ENCODE data around the gene CRYBG2. TPM values are rescaled to one million over a fixed set of nuclear protein-coding genes. Genes with fewer than 3 reads are reported as not detected.

CRYBG2 gene
- total RNA-seq, 2 experiments from 2014 or later: 2.2 to 2.6 TPM

DNA sequence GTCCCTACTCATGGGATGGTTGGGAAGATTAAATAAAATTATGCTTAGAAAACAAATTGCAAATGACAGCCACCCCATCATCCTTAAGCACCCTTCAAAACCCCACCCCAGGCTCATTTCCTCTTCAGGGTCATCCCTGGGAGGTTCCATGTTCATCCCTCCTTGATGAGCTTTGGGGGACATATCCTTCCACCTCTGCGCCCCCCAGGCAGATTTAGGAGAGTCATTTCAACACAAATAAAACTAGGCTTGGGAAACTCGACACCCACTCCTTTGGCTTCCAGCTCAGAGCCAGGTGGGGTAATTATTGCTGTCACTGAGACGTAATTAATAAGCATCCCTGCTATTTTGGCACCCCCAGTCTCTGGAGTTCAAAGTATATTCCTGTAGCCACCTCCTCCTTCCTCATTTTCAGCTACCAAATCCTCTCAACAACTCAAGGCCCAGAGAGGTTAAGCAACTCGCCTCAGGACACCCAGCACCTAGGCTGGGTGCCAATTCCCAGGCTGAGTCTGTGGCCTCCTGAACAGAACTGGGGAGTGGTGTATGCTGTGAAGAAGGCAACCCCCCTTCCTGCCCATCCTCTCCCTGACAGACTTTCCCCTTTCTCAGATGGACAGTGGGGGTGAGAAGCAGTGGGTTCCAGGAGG is 595 bp downstream of the CRYBG2 start:
- POLR2A ChIA-PET: no interaction called here

DNA sequence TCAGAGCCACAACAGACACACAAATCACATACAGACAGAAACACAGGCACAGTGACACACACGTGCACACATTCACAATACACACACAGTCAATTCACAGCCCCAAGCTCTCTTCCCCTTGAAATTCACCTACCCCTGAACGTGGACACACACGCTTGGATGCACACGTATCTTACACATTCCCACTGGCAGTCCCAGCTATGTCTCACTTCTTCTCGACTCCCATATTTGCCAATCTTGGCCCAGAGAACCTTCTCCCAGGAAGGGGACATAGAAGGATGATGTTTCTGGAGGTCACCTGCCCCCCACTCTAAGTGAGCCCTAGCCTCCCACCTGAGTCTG is 1.6 kb downstream of the CRYBG2 start:
- H3K4me1 Mint-ChIP-seq: peaks cover 7% of the 10 kb centered on the region
- H3K9me3 Mint-ChIP-seq: no peaks in the 10 kb centered on the region
- H3K27ac Mint-ChIP-seq: no peak overlapping the region
- DNase-seq: no peak
- POLR2A ChIA-PET: no interaction called here
- no peaks in the 10 kb centered on the region for H3K27me3 Mint-ChIP-seq
- CTCF ChIA-PET: interaction anchor here (1.1 to 3.4 kb wide), 4 partner anchors 12 to 42 kb away, joined by 4 to 15 read pairs (median 8); no protein-coding TSS in a partner anchor
- no peak overlapping the region for H3K4me3 Mint-ChIP-seq
- H3K36me3 Mint-ChIP-seq (ENCODE audit: low read depth): no peaks in the 10 kb centered on the region

More for the DNA sequence above, 595 bp downstream of the CRYBG2 start:
- Mint-ChIP-seq H3K27me3 (no peaks in the 10 kb centered on the region), H3K36me3 (ENCODE audit: low read depth) (no peaks in the 10 kb centered on the region), H3K27ac (no peak overlapping the region), H3K9me3 (no peaks in the 10 kb centered on the region), H3K4me3 (no peak overlapping the region), H3K4me1 (peaks cover 12% of the 10 kb centered on the region)
- CTCF ChIA-PET: interaction anchor here (0.5 to 3.4 kb wide), 5 partner anchors 9 to 323 kb away, joined by 3 to 15 read pairs (median 3); no protein-coding TSS in a partner anchor
- no peak for DNase-seq

DNA sequence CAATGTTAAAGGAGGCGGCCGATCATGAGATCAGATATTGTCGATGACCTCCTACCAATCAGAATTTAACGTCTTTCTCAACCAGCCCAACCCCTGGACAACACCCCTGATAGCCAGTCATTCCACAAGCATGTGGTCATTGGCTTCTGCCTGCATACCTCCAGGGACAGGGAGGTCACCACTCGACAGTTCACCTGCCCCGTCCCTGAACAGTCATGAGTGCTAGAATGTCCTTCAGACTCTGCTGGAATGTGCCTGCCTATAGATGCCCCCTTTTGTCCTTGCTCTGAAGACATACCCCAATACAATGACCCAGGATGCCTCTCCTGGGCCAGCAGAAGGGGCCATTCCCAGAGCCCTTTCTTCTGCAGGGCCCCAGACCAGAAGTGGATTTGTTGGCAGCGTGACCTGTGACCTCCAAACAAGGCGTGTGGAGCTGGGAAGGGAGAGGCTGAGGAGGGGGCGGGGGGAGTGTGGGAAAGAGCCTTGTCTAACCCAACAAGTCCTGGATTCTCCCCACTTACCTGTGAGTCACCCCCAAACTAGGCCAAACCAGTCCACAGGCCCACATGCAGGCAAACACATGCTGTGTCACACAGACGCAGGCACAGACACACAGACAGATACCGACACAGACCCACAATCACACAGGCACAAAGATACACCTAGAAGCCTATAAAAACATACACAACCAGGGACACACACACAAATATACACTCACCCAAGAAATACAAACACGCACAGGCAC is 2.2 kb downstream of the CRYBG2 start:
- POLR2A ChIA-PET: no interaction called here

DNA sequence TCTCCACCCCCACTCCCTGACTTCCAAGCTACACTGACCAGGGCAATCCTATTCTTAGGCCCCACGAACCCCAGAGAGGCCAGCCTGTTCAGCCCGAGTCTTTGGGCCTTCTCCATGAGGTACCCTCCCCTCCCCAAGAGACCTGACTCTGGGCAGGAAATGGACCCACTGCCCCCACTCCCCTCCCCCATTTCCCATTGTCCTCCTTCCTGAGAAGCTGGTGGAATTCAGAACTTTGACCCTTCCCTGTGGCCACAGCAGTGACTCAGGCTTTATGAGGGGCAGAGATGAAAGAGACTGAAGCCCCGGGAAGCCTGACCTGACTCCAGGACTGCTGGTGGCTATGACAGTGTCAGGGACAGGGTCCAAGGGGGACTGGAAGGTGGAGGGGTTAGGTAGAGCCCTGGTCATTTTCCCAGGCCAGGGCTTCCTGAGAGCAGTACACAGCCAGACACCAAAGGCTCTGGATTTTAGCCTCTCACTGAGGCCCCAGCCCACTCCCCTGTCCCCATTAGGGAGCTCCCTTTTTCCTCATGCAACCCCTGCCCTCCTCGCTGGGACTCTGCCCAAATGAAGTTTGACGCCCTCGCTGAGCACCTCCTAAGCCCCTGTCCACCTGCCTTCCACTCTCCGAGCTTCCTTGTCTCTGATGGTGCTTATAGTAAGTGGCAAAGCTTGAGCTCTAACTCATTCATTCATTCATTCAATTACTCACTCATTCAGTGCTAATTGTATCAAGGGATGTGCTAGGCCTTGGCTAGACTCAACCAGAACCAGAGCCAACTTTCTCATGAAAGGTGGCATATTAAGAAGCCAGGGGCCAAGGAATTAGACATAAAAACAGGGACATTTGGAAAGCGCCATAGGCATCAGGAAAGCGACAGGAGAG is 3.0 kb downstream of the CRYBG2 start:
- no peak overlapping the region for H3K27ac Mint-ChIP-seq
- POLR2A ChIA-PET: no interaction called here

More for the DNA sequence above, 2.2 kb downstream of the CRYBG2 start:
- no peaks in the 10 kb centered on the region for H3K36me3 Mint-ChIP-seq (ENCODE audit: low read depth)
- no peak for DNase-seq
- no peaks in the 10 kb centered on the region for H3K9me3 Mint-ChIP-seq
- CTCF ChIA-PET: interaction anchor here (1.1 to 3.4 kb wide), 4 partner anchors 12 to 67 kb away, joined by 3 to 15 read pairs (median 8); no protein-coding TSS in a partner anchor
- no peaks in the 10 kb centered on the region for H3K27me3 Mint-ChIP-seq
- H3K4me3 Mint-ChIP-seq: no peak overlapping the region
- no peak overlapping the region for H3K27ac Mint-ChIP-seq
- peaks cover 5% of the 10 kb centered on the region for H3K4me1 Mint-ChIP-seq

DNA sequence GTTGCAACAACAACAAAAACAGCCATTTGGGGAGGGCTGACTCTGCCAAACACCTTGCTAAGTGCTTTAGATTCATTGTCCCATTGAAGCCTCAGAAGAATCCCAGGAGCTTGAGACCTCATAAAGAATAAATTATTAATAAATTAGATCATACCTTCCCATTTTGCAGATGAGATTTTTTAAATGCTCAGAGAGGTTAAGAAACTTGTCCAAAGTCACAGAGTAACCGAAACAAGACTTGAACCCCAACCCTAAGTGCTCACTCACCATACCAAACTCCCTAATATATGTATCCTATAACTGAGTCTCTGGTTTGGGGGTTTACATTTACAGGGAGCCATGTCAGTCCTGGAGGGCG is 3.6 kb downstream of the CRYBG2 start:
- H3K36me3 Mint-ChIP-seq (ENCODE audit: low read depth): no peaks in the 10 kb centered on the region
- H3K27me3 Mint-ChIP-seq: no peaks in the 10 kb centered on the region
- no peaks in the 10 kb centered on the region for H3K4me1 Mint-ChIP-seq
- DNase-seq: no peak
- H3K27ac Mint-ChIP-seq: no peak overlapping the region
- ChIA-PET POLR2A (no interaction called here), CTCF (interaction anchor here (0.8 to 2.8 kb wide), 6 partner anchors 9 to 67 kb away, joined by 3 to 11 read pairs (median 5); no protein-coding TSS in a partner anchor)
- no peak overlapping the region for H3K4me3 Mint-ChIP-seq
- H3K9me3 Mint-ChIP-seq: no peaks in the 10 kb centered on the region

More for the DNA sequence above, 3.0 kb downstream of the CRYBG2 start:
- CTCF ChIA-PET: interaction anchor here (0.8 to 2.8 kb wide), 5 partner anchors 13 to 66 kb away, joined by 3 to 11 read pairs (median 4); no protein-coding TSS in a partner anchor
- no peak for DNase-seq
- Mint-ChIP-seq H3K36me3 (ENCODE audit: low read depth) (no peaks in the 10 kb centered on the region), H3K9me3 (no peaks in the 10 kb centered on the region), H3K4me1 (peaks cover 5% of the 10 kb centered on the region), H3K4me3 (no peak overlapping the region), H3K27me3 (no peaks in the 10 kb centered on the region)

DNA sequence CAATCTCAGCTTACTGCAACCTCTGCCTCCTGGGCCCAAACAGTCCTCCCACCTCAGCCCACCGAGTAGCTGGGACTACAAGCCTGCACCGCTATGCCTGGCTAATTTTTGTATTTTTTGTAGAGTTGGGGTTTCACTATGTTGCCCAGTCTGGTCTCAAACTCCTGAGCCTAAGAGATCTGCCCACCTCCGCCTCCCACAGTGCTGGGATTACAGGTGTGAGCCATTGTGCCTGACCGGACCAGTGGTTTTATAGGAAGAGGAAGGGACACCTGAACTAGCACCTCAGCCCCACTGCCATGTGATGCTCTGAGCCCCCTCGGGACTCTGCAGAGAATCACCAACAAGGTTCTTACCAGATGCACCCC is 4.1 kb downstream of the CRYBG2 start:
- Mint-ChIP-seq H3K4me3 (no peak overlapping the region), H3K9me3 (no peaks in the 10 kb centered on the region), H3K4me1 (no peaks in the 10 kb centered on the region), H3K27ac (no peak overlapping the region), H3K27me3 (no peaks in the 10 kb centered on the region), H3K36me3 (ENCODE audit: low read depth) (no peaks in the 10 kb centered on the region)
- ChIA-PET CTCF (interaction anchor here (1.5 to 2.8 kb wide), 4 partner anchors 9 to 46 kb away, joined by 5 to 11 read pairs (median 6); no protein-coding TSS in a partner anchor), POLR2A (no interaction called here)
- no peak for DNase-seq

DNA sequence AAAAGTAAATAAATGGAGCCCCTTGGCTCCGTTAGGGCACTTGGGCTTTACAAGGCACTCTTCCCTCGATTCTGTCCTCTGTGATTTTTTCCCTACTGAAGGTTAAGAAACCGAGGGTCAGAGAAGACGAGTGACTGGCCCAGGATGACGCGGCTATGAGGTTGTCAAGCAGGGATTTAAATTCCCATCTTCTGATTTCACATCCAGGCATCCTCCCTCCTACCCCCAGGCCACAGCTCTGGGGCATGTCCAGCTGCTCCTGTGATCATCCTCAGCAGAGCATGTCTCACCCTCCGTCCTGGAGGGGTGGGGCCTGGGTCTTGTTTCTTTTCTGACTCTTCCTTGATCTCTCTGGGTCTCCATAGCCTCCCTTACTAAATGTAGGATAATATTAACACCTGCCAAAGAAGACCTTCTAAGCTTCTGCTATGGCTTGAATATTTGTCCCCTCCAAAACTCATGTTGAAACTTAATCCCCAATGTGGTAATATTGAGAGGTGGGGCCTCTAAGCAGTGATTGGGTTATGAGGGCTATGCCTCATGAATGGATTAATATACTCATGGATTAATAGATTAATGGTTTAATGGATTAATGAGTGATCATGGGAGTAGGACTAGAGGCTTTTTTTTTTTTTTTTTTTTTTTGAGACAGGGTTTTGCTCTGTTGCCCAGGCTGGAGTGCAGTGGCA is 4.6 kb downstream of the CRYBG2 start:
- no peaks in the 10 kb centered on the region for H3K36me3 Mint-ChIP-seq (ENCODE audit: low read depth)
- CTCF ChIA-PET: interaction anchor here (1.5 to 3.9 kb wide), 5 partner anchors 10 to 47 kb away, joined by 5 to 14 read pairs (median 7); no protein-coding TSS in a partner anchor

DNA sequence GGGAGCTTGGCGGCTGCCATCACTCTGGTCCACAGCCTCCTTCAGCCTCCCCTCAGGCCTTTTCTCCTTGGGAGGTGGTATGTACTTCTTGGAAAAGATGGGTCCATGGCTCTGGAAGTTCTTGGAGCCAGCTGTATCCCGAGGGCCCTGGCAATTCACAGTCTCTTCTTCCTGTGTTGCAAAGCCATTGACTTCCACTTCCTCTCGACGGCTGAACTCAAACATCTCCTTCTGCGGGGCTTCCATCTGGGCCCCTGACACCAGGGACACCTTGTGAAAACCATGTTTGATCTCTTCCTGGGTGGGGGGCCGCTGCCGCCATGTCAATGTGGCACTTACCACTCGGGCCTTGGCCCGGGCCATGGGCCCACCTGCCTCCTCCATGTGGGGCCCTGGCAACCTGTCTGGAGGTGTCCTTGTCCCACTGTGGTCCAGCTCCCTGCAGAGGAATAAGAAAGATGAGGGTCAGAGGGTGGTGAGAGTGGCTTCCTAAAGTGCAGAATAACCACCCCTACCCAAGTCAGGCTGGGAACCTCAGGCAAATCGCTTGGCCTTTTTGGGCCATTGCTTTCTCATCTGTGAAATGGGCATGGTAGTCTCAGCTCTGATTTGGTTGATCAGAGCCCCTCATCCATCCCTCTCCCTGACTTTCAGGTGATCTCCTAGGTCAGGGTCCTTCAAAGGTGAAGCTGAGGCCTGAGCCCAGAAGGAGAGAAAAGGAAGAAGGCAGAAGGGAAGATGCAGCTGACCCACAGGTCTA is 7.5 kb downstream of the CRYBG2 start:
- peaks cover 4% of the 10 kb centered on the region for H3K27me3 Mint-ChIP-seq
- POLR2A ChIA-PET: interaction anchor here (0.6 kb wide), 1 partner anchor 32 kb away, joined by 4 read pairs; no protein-coding TSS in a partner anchor
- no peak for DNase-seq
- H3K9me3 Mint-ChIP-seq: no peaks in the 10 kb centered on the region
- H3K4me1 Mint-ChIP-seq: no peaks in the 10 kb centered on the region
- H3K27ac Mint-ChIP-seq: no peak overlapping the region
- no peaks in the 10 kb centered on the region for H3K36me3 Mint-ChIP-seq (ENCODE audit: low read depth)
- no peak overlapping the region for H3K4me3 Mint-ChIP-seq
- CTCF ChIA-PET: interaction anchor here (0.6 to 3.9 kb wide), 8 partner anchors 8 to 112 kb away, joined by 3 to 14 read pairs (median 6); no protein-coding TSS in a partner anchor

More for the DNA sequence above, 4.6 kb downstream of the CRYBG2 start:
- Mint-ChIP-seq H3K27ac (no peak overlapping the region), H3K27me3 (no peaks in the 10 kb centered on the region), H3K4me1 (no peaks in the 10 kb centered on the region), H3K9me3 (no peaks in the 10 kb centered on the region), H3K4me3 (no peak overlapping the region)
- DNase-seq: no peak
- POLR2A ChIA-PET: no interaction called here

DNA sequence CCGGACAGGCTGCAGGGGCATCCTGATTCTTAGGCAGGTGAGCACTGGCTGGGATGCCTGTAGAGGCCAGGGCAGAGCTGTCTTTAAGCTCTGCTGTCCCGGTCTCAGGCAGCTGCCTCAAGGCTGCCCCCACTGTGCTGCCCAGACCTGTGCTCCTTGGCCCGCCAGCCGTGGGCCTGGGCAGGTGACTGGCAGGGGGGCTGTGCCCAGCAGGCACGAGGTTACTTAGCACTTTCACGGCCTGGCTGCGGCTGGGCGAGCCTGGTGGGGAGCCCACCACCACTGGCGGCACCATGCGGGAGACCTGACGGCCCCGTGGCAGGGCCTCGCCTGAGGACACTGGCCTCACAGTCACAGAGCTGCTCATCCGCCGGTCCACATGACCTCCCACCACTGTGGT is 8.2 kb downstream of the CRYBG2 start:
- DNase-seq: no peak
- ChIA-PET CTCF (interaction anchor here (1.3 to 3.9 kb wide), 4 partner anchors 9 to 71 kb away, joined by 5 to 14 read pairs (median 6); no protein-coding TSS in a partner anchor), POLR2A (no interaction called here)
- Mint-ChIP-seq H3K4me3 (no peak overlapping the region), H3K27ac (no peak overlapping the region), H3K36me3 (ENCODE audit: low read depth) (no peaks in the 10 kb centered on the region), H3K9me3 (no peaks in the 10 kb centered on the region), H3K27me3 (peaks cover 4% of the 10 kb centered on the region), H3K4me1 (no peaks in the 10 kb centered on the region)

DNA sequence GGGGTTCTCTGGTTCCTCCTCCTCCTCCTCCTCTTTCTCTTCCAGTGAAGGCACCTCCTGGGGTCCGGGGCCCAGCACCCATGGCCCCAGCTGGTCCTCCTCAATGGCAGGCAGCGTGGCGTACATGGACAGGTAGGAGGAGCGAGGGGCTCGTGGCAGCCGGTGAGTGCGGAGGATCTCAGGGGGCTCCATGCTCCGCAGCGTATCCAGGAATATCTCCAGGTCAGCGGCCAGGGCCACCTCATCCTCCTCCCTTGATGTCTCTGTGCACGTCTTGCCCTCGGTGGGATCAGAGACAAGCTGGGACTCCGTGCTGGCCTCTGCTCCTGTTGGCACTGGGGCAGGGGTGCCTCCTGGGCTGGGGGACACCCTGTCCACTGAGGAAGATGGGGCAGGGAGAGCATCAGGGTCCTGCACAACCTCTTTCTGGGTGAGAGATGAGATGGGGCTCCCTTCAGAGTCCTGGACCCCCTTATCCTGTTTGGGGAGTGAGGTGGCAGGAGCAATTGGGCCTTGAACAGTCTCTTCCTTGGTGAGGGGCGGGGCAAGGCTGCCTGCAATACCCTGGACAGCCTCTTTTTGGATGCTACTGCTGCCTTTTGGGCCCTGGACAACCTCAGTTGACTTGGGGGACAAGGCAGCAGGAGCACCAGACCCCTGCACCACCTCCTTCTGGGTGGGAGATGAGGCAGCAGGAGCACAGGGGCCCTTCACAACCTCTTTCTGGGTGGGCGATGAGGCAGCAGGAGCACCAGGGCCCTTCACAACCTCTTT is 9.6 kb downstream of the CRYBG2 start:
- Mint-ChIP-seq H3K9me3 (no peaks in the 10 kb centered on the region), H3K27ac (no peak overlapping the region), H3K27me3 (peaks cover 7% of the 10 kb centered on the region), H3K4me1 (no peaks in the 10 kb centered on the region), H3K4me3 (no peak overlapping the region), H3K36me3 (ENCODE audit: low read depth) (no peaks in the 10 kb centered on the region)
- POLR2A ChIA-PET: no interaction called here
- CTCF ChIA-PET: interaction anchor here (1.4 kb wide), 1 partner anchor 26 kb away, joined by 3 read pairs; no protein-coding TSS in a partner anchor
- no peak for DNase-seq

DNA sequence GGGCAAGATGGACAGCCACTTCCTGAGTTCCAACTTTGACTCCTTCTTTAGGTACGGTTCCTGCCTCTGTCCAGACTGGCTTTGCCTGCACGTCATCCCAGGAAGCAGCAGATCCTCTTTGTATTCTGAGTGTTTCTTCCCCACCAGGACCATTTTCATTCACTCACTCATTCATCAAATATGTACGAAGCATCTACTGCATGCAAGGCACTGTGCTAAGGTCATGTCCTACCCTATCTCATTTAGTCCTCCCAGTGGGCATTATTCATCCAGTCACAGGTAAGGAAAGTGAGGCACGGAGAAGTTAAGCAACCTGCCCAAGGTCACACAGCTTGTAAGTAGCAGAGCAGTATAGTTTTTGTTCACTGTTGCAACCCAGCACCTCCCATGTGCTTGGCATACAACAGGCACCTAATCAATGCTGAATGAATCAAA is 13.9 kb downstream of the CRYBG2 start:
- Mint-ChIP-seq H3K27ac (no peak overlapping the region), H3K4me3 (no peak overlapping the region), H3K36me3 (ENCODE audit: low read depth) (no peaks in the 10 kb centered on the region), H3K4me1 (peaks cover 15% of the 10 kb centered on the region), H3K27me3 (peaks cover 13% of the 10 kb centered on the region), H3K9me3 (no peaks in the 10 kb centered on the region)
- ChIA-PET POLR2A (no interaction called here), CTCF (interaction anchor here (1.7 to 2.6 kb wide), 2 partner anchors 22 to 77 kb away, joined by 4 to 6 read pairs; partner anchors contain the start of gene CD52)
- no peak for DNase-seq

Measured in activated CD4-positive, alpha-beta T cell treated with anti-CD3 and anti-CD28 coated beads, Interleukin-2, amount 10 ng/mL, durations not matched to agents 7 days and 5 days (primary cell).